B cell (primary cell): ENCODE measurements around the gene HPS5. TPM values are rescaled to one million over a fixed set of nuclear protein-coding genes. Genes with fewer than 3 reads are reported as not detected.

Experiments
- ATAC-seq: fragments of 200-7000 bp; cut with Tn5 transposase; one replicate; pipeline ENCODE4 v1.10.0; 2021; ENCODE audit warnings: low read depth, mild to moderate bottlenecking, moderate number of reproducible peaks, moderate library complexity
- CTCF ChIA-PET: fragments of 350-600 bp; sonication (Branson Sonifier 250); formaldehyde crosslinking; loops from one replicate; lab custom pipeline; 2021; ENCODE audit warnings: antibody characterized with exemption, inconsistent platforms; lab: Charles Lee
- POLR2A ChIA-PET: fragments of 350-600 bp; sonication (Branson Sonifier 250); formaldehyde crosslinking; loops from one replicate; lab custom pipeline; 2021; ENCODE audit warnings: antibody characterized with exemption; lab: Charles Lee
- DNase-seq: peaks from one replicate; pipeline ENCODE4 v3.0.0; 2013
- H2AFZ ChIP-seq: 2 replicates; pipeline ENCODE4 v1.6.1; 2012; ENCODE audit warnings: mild to moderate bottlenecking, low read depth, low read length; ENCODE audit not compliant: insufficient read depth, poor library complexity, severe bottlenecking
- H3K27ac ChIP-seq, 2 donors: 1 replicate in 1 of 2; 2 replicates in 1 of 2; pipeline ENCODE4 v1.5.1; 2012 to 2013; ENCODE audit warnings: low read length in 2 of 2, mild to moderate bottlenecking in 2 of 2, moderate library complexity in 1 of 2
- H3K27me3 ChIP-seq, 4 experiments: fragments of 200-600 bp in 1 of 4; sonication (generic) in 1 of 4; replicated peaks in 1 of 4; 1 replicate in 2 of 4; 2 replicates in 2 of 4; pipeline versions ENCODE4 v1.6.1 to v1.7.0; 2013 to 2016; ENCODE audit warnings: low read length in 3 of 4, mild to moderate bottlenecking in 2 of 4, mixed read lengths in 1 of 4, moderate library complexity in 1 of 4; ENCODE audit not compliant: insufficient read depth in 4 of 4, control insufficient read depth in 3 of 4; ENCODE audit errors: control extremely low read depth in 1 of 4
- H3K36me3 ChIP-seq, 2 experiments: replicated peaks in 1 of 2; 1 replicate in 1 of 2; 2 replicates in 1 of 2; pipeline versions ENCODE4 v1.6.1 to v1.7.1; 2013; ENCODE audit warnings: low read length in 1 of 2; ENCODE audit not compliant: insufficient read depth in 2 of 2, control insufficient read depth in 1 of 2; ENCODE audit errors: control extremely low read depth in 1 of 2, extremely low read depth in 1 of 2
- H3K4me1 ChIP-seq, 2 donors: fragments of 200-600 bp in 1 of 2; sonication (generic) in 1 of 2; 1 replicate in 1 of 2; 2 replicates in 1 of 2; pipeline versions ENCODE4 v1.5.1 to v1.6.1; 2013 to 2017; ENCODE audit warnings: low read length in 2 of 2; ENCODE audit not compliant: control insufficient read depth in 2 of 2, insufficient read depth in 2 of 2
- H3K4me2 ChIP-seq: replicated peaks from 2 replicates; pipeline ENCODE3; 2012; ENCODE audit warnings: mild to moderate bottlenecking, low read depth, low read length; ENCODE audit not compliant: poor library complexity, severe bottlenecking
- H3K4me3 ChIP-seq, 5 experiments: fragments of 200-600 bp in 1 of 5; sonication (generic) in 1 of 5; 1 replicate in 3 of 5; 2 replicates in 2 of 5; pipeline versions ENCODE4 v1.5.1 to v1.7.0; 2011 to 2016; ENCODE audit warnings: low read length in 4 of 5, mild to moderate bottlenecking in 4 of 5, low read depth in 2 of 5, control low read depth in 1 of 5, moderate library complexity in 1 of 5; ENCODE audit not compliant: insufficient read depth in 1 of 5; ENCODE audit errors: control extremely low read depth in 1 of 5, extremely low read depth in 1 of 5
- H3K79me2 ChIP-seq: fragments of 200-600 bp; sonication (generic); one replicate; pipeline ENCODE4 v1.6.0; 2016; ENCODE audit warnings: low read length; ENCODE audit not compliant: control insufficient read depth, insufficient read depth
- H3K9ac ChIP-seq: fragments of 200-600 bp; sonication (generic); 2 replicates; pipeline ENCODE4 v1.6.1; 2017; ENCODE audit warnings: mild to moderate bottlenecking, low read length, moderate library complexity
- H3K9me3 ChIP-seq, 3 donors: one replicate each; pipeline versions ENCODE4 v1.6.1 to v1.7.1; 2013; ENCODE audit warnings: low read length in 2 of 3; ENCODE audit not compliant: control insufficient read depth in 2 of 3, insufficient read depth in 1 of 3; ENCODE audit errors: control extremely low read depth in 1 of 3
- H4K20me1 ChIP-seq: 2 replicates; pipeline ENCODE4 v1.6.0; 2012; ENCODE audit warnings: mild to moderate bottlenecking, low read length; ENCODE audit not compliant: insufficient read depth, control insufficient read depth, poor library complexity, severe bottlenecking
- H3K27ac Mint-ChIP-seq: one replicate; pipeline ENCODE4 v1.8.0; 2021; ENCODE audit warnings: mixed read lengths
- H3K27me3 Mint-ChIP-seq: one replicate; pipeline ENCODE4 v1.8.0; 2021; ENCODE audit warnings: mixed read lengths
- H3K4me1 Mint-ChIP-seq: one replicate; pipeline ENCODE4 v1.8.0; 2021; ENCODE audit warnings: mixed read lengths
- H3K4me3 Mint-ChIP-seq: one replicate; pipeline ENCODE4 v1.8.0; 2021; ENCODE audit warnings: mixed read lengths
- H3K9me3 Mint-ChIP-seq: one replicate; pipeline ENCODE4 v1.8.0; 2022; ENCODE audit warnings: mixed read lengths; ENCODE audit not compliant: insufficient read depth
- CTCF ChIP-seq: fragments of 200-600 bp; IDR thresholded peaks from one replicate; pipeline ENCODE4 v1.8.0; 2022; ENCODE audit warnings: antibody characterized with exemption, mild to moderate bottlenecking
- EZH2 ChIP-seq: IDR thresholded peaks from 2 replicates; pipeline ENCODE4 v1.6.1; 2012; ENCODE audit warnings: borderline replicate concordance, low read depth, mild to moderate bottlenecking, moderate library complexity, low read length; ENCODE audit not compliant: insufficient read depth, poor library complexity, severe bottlenecking
- WGBS: methylation state at CpG from one replicate; pipeline ENCODE4 v1.1.5; 2013; ENCODE audit warnings: missing lambda C conversion rate; ENCODE audit not compliant: insufficient coverage; 5-methylcytosine and 5-hydroxymethylcytosine counted together
- intact Hi-C: fragments of 100-400 bp; cut with micrococcal nuclease; formaldehyde crosslinking; loops from one replicate; pipeline ENCODE4 v1.10.0; 2022
- polyA plus RNA-seq: library from polyadenylated mRNA; depleted of rRNA; stranded (reverse); fragments of >200 nt; gene quantifications from 2 replicates; pipeline ENCODE4 v1.2.3, GENCODE V29; 2012
- total RNA-seq, 2 donors: library from RNA; stranded (reverse); fragments of 120-200 nt in 1 of 2; gene quantifications; 1 replicate in 1 of 2; 2 replicates in 1 of 2; pipeline versions ENCODE4 v1.2.3 to v1.2.4, GENCODE V29; 2013 to 2022

HPS5 gene
- total and polyA plus RNA-seq, 2 donors (not counting 1 experiment from before 2014, with no cell fraction given): 15.2 to 31.3 TPM

- no peaks in the 10 kb centered on the region for H3K36me3 ChIP-seq
- DNase-seq (no peak), ATAC-seq (no peak)
- no peak overlapping the region for H3K4me2 ChIP-seq
- no peak overlapping the region for H3K27ac ChIP-seq
- Mint-ChIP-seq H3K4me3 (no peak overlapping the region), H3K27ac (no peak overlapping the region), H3K27me3 (peaks cover 4% of the 10 kb centered on the region), H3K4me1 (peaks cover 15% of the 10 kb centered on the region), H3K9me3 (peaks cover 2% of the 10 kb centered on the region)
- intact Hi-C loops: loop anchor here (10.0 kb wide), 1 partner anchor 279 kb away; the partner anchor contains the start of gene TSG101
- WGBS: 93% methylated on average over 5 of the region's 6 CpGs
- no peak overlapping the region for H3K4me3 ChIP-seq
- no peaks in the 10 kb centered on the region for H3K79me2 ChIP-seq
- H4K20me1 ChIP-seq: no peaks in the 10 kb centered on the region
- CTCF ChIA-PET: interaction anchor here (2.9 kb wide), 1 partner anchor 486 kb away, joined by 16 read pairs; no protein-coding TSS in a partner anchor
- H3K9ac ChIP-seq: no peak overlapping the region
- H3K27me3 ChIP-seq: no peaks in the 10 kb centered on the region
- H2AFZ ChIP-seq: peak overlapping the region; percentile 20
- POLR2A ChIA-PET: no interaction called here
- TF ChIP-seq EZH2 (no peak), CTCF (no peak)
- peaks cover 1 to 6% (median 5%) of the 10 kb centered on the region in 3 donors for H3K9me3 ChIP-seq
- H3K4me1 ChIP-seq: peaks cover 2 to 19% of the 10 kb centered on the region in 2 donors
Measured at GRCh38 chr11:18245396-18245795, 76.5 kb downstream of the HPS5 start.

GRCh38 chr11:18243783-18244362 lies 78.1 kb downstream of the HPS5 start:
- peaks cover 0 to 7% (median 6%) of the 10 kb centered on the region in 4 experiments for H3K27me3 ChIP-seq
- H4K20me1 ChIP-seq: no peaks in the 10 kb centered on the region
- Mint-ChIP-seq H3K4me1 (peaks cover 15% of the 10 kb centered on the region), H3K9me3 (peaks cover 2% of the 10 kb centered on the region), H3K27ac (peak overlapping the region; percentile 12), H3K27me3 (peaks cover 14% of the 10 kb centered on the region), H3K4me3 (no peak overlapping the region)
- H3K9ac ChIP-seq: no peak overlapping the region
- ATAC-seq: no peak
- POLR2A ChIA-PET: no interaction called here
- H3K4me2 ChIP-seq: no peak overlapping the region
- H3K4me1 ChIP-seq: peaks cover 2 to 19% of the 10 kb centered on the region in 2 donors
- DNase-seq: peak; percentile 77
- no peak overlapping the region for H3K27ac ChIP-seq
- no peaks in the 10 kb centered on the region for H3K79me2 ChIP-seq
- H3K9me3 ChIP-seq: peaks cover 1 to 6% (median 5%) of the 10 kb centered on the region in 3 donors
- H2AFZ ChIP-seq: peak overlapping the region; percentile 32
- WGBS: 0% methylated on average over 1 of the region's 1 CpG
- intact Hi-C loops: loop anchor here (2.0 to 10.0 kb wide), 4 partner anchors 38 to 488 kb away; partner anchors contain the start of gene TSG101
- no peak overlapping the region for H3K4me3 ChIP-seq
- H3K36me3 ChIP-seq: no peaks in the 10 kb centered on the region
- peak; percentile 90 for TF ChIP-seq CTCF
- TF ChIP-seq EZH2: no peak
- CTCF ChIA-PET: interaction anchor here (0.6 to 2.9 kb wide), 32 partner anchors 9 to 520 kb away, joined by 3 to 16 read pairs (median 4); partner anchors contain the start of genes GTF2H1, HPS5, LDHA and SAAL1
